Endothelial cell of umbilical vein (primary cell): Measurements from ENCODE around the gene FRMD7. TPM values are rescaled to one million over a fixed set of nuclear protein-coding genes. Genes with fewer than 3 reads are reported as not detected.

Experiments used
- BruUV-seq: library from RNA; stranded (reverse); fragments of 400-500 nt; replicated peaks from 2 replicates; lab custom pipeline; 2021; lab: Mats Ljungman, UMichigan
- CTCF ChIA-PET: fragments of 300-600, 350-600 bp; sonication (Branson Sonifier 250); formaldehyde crosslinking; loops from one replicate; lab custom pipeline; 2021; ENCODE audit warnings: antibody characterized with exemption, inconsistent platforms; lab: Charles Lee
- POLR2A ChIA-PET: fragments of 300-600, 350-600 bp; sonication (Branson Sonifier 250); formaldehyde crosslinking; loops from one replicate; lab custom pipeline; 2021; ENCODE audit warnings: antibody characterized with exemption, inconsistent platforms; lab: Charles Lee
- DNase-seq: peaks from one replicate; pipeline ENCODE4 v3.0.0-alpha.2; 2011; ENCODE audit warnings: low read depth, low spot score
- FAIRE-seq: peaks from 2 replicates; lab custom pipeline; 2011; peaks lifted over from hg19 to GRCh38; lab: Jason Lieb, UNC
- H2AFZ ChIP-seq: 2 replicates; pipeline ENCODE4 v1.6.0; 2012; ENCODE audit warnings: low read depth, low read length, control low read depth, inconsistent platforms
- H3K27ac ChIP-seq: 2 replicates; pipeline ENCODE4 v1.5.1; 2011; ENCODE audit warnings: low read depth, mild to moderate bottlenecking, control low read depth, low read length, moderate library complexity; ENCODE audit not compliant: insufficient read depth
- H3K27me3 ChIP-seq, 2 experiments: 2 replicates each; pipeline versions ENCODE4 v1.6.0 to v1.6.1; 2011; ENCODE audit warnings: low read length in 2 of 2, mixed read lengths in 1 of 2; ENCODE audit not compliant: control insufficient read depth in 2 of 2, insufficient read depth in 2 of 2
- H3K36me3 ChIP-seq, 2 experiments: 2 replicates in 1 of 2; 3 replicates in 1 of 2; pipeline ENCODE4 v1.5.1; 2011; ENCODE audit warnings: low read length in 2 of 2, mild to moderate bottlenecking in 1 of 2, moderate library complexity in 1 of 2; ENCODE audit not compliant: control insufficient read depth in 2 of 2, insufficient read depth in 2 of 2; ENCODE audit errors: extremely low read depth in 1 of 2
- H3K4me1 ChIP-seq: 3 replicates; pipeline ENCODE4 v1.5.1; 2011; ENCODE audit warnings: mild to moderate bottlenecking, low read length; ENCODE audit not compliant: control insufficient read depth, insufficient read depth; ENCODE audit errors: extremely low read depth
- H3K4me2 ChIP-seq: 2 replicates; pipeline ENCODE4 v1.6.1; 2011; ENCODE audit warnings: low read length, control low read depth, mixed read lengths; ENCODE audit not compliant: insufficient read depth
- H3K4me3 ChIP-seq, 3 experiments: fragments of 200-600 bp in 1 of 3; sonication (generic), shearing (Covaris generic) in 1 of 3; replicated peaks in 1 of 3; 2 replicates each; pipeline ENCODE4 v1.5.1; 2011 to 2016; ENCODE audit warnings: control low read depth in 3 of 3, low read length in 3 of 3, mild to moderate bottlenecking in 2 of 3, inconsistent platforms in 1 of 3, low read depth in 1 of 3, moderate library complexity in 1 of 3; ENCODE audit not compliant: insufficient read depth in 1 of 3
- H3K79me2 ChIP-seq: 2 replicates; pipeline ENCODE4 v1.6.0; 2012; ENCODE audit warnings: low read length, inconsistent platforms; ENCODE audit not compliant: control insufficient read depth, insufficient read depth
- H3K9ac ChIP-seq: replicated peaks from 2 replicates; pipeline ENCODE3; 2011; ENCODE audit warnings: low read length, control low read depth; ENCODE audit not compliant: insufficient read depth; ENCODE audit errors: extremely low read depth
- H3K9me1 ChIP-seq: replicated peaks from 3 replicates; pipeline ENCODE4 v1.6.0; 2011; ENCODE audit warnings: mild to moderate bottlenecking, low read length; ENCODE audit not compliant: control insufficient read depth, insufficient read depth; ENCODE audit errors: extremely low read depth
- H3K9me3 ChIP-seq: replicated peaks from 2 replicates; pipeline ENCODE4 v1.5.1; 2012; ENCODE audit warnings: low read length, inconsistent platforms; ENCODE audit not compliant: control insufficient read depth, insufficient read depth
- H4K20me1 ChIP-seq: replicated peaks from 2 replicates; pipeline ENCODE3; 2011; ENCODE audit warnings: mild to moderate bottlenecking, low read length; ENCODE audit not compliant: control insufficient read depth, insufficient read depth; ENCODE audit errors: extremely low read depth
- EZH2 ChIP-seq: IDR thresholded peaks from 2 replicates; pipeline ENCODE4 v1.6.1; 2012; ENCODE audit warnings: borderline replicate concordance, low read depth, mild to moderate bottlenecking, moderate library complexity, low read length, inconsistent platforms; ENCODE audit not compliant: severe bottlenecking
- FOS ChIP-seq: IDR thresholded peaks from 2 replicates; pipeline ENCODE4 v1.6.1; 2011; ENCODE audit warnings: mild to moderate bottlenecking, low read length, moderate library complexity, borderline replicate concordance; ENCODE audit not compliant: insufficient read depth
- GATA2 ChIP-seq: IDR thresholded peaks from 2 replicates; pipeline ENCODE4 v1.7.0; 2011; ENCODE audit warnings: low read depth, mild to moderate bottlenecking, moderate library complexity, mixed read lengths, low read length; ENCODE audit not compliant: insufficient read length, insufficient read depth
- JUN ChIP-seq: IDR thresholded peaks from 2 replicates; pipeline ENCODE4 v1.6.1; 2011; ENCODE audit warnings: borderline replicate concordance, low read depth; ENCODE audit not compliant: insufficient read length, insufficient read depth
- MYC ChIP-seq: IDR thresholded peaks from one replicate; pipeline ENCODE4 v1.6.1; 2011; ENCODE audit warnings: mild to moderate bottlenecking, low read depth, low read length
- POLR2A ChIP-seq: IDR thresholded peaks from 2 replicates; pipeline ENCODE4 v1.6.1; 2012; ENCODE audit warnings: low read depth, mild to moderate bottlenecking, control low read depth, low read length
- POLR2AphosphoS5 ChIP-seq: IDR thresholded peaks from 2 replicates; pipeline ENCODE4 v1.6.1; 2012; ENCODE audit warnings: low read depth, mild to moderate bottlenecking, control low read depth, low read length, moderate library complexity; ENCODE audit not compliant: insufficient read depth
- dilution Hi-C: fragments of 300-500 bp; cut with MboI; formaldehyde crosslinking; loops from one replicate; pipeline ENCODE4 v1.15.0; 2019; ENCODE audit warnings: low sequenced_read_pairs; ENCODE audit not compliant: extremely low pct_ligation_motif_present
- intact Hi-C: fragments of 100-400 bp; cut with micrococcal nuclease; formaldehyde crosslinking; loops from one replicate; pipeline ENCODE4 v1.10.0; 2022
- polyA plus RNA-seq, 4 experiments: library from polyadenylated mRNA; depleted of rRNA in 3 of 4; stranded (reverse) in 3 of 4; unstranded in 1 of 4; fragments of >200 nt; gene quantifications; 2 replicates each; pipeline versions ENCODE4 v1.2.1 to v1.2.3, GENCODE V29; 2011 to 2012; ENCODE audit warnings: missing spikeins in 1 of 4
- total RNA-seq: library from RNA; stranded (reverse); gene quantifications from 2 replicates; pipeline ENCODE4 v1.2.3, GENCODE V29; 2021
- TF ChIP-seq, protein P1 (sequence below): IDR thresholded peaks from 2 replicates; pipeline ENCODE4 v1.6.1; 2011; ENCODE audit not compliant: insufficient read depth, insufficient read length
- TF ChIP-seq, protein P2 (sequence below), 2 donors: IDR thresholded peaks; 1 replicate in 1 of 2; 2 replicates in 1 of 2; pipeline ENCODE4 v1.5.1; 2011; ENCODE audit warnings: low read length in 2 of 2, mild to moderate bottlenecking in 2 of 2, moderate library complexity in 2 of 2, control low read depth in 1 of 2, inconsistent platforms in 1 of 2, low read depth in 1 of 2; ENCODE audit not compliant: insufficient read depth in 1 of 2; ENCODE audit errors: extremely low read depth in 1 of 2

FRMD7 gene
- total and polyA plus RNA-seq, 2 donors (not counting 3 experiments of a cell fraction or from before 2014, with no cell fraction given): not detected

DNA sequence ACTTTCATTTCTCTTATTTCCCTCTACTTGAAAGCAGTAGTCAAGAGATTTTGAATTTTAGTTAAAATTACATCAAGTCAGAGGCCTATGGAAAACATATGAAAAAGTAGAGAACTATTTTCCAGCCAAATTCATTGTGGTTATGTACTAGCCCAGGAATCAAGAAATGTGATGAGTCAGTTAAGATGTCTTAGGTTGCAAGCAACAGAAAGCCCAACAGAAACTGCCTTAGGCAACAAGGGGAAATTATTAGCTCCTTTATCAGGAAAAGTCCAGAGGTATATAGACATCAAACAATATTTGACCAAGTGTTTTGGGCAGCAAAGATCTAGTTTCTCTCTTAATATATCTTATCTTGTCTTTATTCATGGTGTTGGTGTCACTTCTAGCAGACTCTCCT, 37.8 kb upstream of the FRMD7 start:
- Histone ChIP-seq H3K4me3 (no peak overlapping the region), H2AFZ (no peak overlapping the region), H3K27ac (no peak overlapping the region), H3K79me2 (no peaks in the 10 kb centered on the region), H3K9me3 (no peaks in the 10 kb centered on the region), H3K27me3 (peaks cover 0 to 2% of the 10 kb centered on the region in 2 experiments), H4K20me1 (no peaks in the 10 kb centered on the region), H3K36me3 (no peaks in the 10 kb centered on the region), H3K4me2 (no peak overlapping the region), H3K4me1 (no peaks in the 10 kb centered on the region), H3K9ac (no peak overlapping the region), H3K9me1 (no peaks in the 10 kb centered on the region)
- no TSS peak for BruUV-seq
- no peak for DNase-seq
- dilution Hi-C loops (no loop called here), intact Hi-C loops (no loop called here)
- no peak for FAIRE-seq
- ChIA-PET POLR2A (no interaction called here), CTCF (no interaction called here)
- TF ChIP-seq MYC (no peak), FOS (no peak), JUN (no peak), EZH2 (no peak), POLR2A (no peak), GATA2 (no peak), POLR2AphosphoS5 (no peak)
- TF ChIP-seq, protein P1, sequence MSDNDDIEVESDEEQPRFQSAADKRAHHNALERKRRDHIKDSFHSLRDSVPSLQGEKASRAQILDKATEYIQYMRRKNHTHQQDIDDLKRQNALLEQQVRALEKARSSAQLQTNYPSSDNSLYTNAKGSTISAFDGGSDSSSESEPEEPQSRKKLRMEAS: no peak
- TF ChIP-seq, protein P2, sequence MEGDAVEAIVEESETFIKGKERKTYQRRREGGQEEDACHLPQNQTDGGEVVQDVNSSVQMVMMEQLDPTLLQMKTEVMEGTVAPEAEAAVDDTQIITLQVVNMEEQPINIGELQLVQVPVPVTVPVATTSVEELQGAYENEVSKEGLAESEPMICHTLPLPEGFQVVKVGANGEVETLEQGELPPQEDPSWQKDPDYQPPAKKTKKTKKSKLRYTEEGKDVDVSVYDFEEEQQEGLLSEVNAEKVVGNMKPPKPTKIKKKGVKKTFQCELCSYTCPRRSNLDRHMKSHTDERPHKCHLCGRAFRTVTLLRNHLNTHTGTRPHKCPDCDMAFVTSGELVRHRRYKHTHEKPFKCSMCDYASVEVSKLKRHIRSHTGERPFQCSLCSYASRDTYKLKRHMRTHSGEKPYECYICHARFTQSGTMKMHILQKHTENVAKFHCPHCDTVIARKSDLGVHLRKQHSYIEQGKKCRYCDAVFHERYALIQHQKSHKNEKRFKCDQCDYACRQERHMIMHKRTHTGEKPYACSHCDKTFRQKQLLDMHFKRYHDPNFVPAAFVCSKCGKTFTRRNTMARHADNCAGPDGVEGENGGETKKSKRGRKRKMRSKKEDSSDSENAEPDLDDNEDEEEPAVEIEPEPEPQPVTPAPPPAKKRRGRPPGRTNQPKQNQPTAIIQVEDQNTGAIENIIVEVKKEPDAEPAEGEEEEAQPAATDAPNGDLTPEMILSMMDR (IDR thresholded peaks at IDR 0.05; ENCODE audit: extremely low read depth in 1 of 2, insufficient read depth in 1 of 2, low read depth in 1 of 2, low read length in 2 of 2): no peak
